ENCODE measurements around the gene SPAST. TPM values are rescaled to one million over a fixed set of nuclear protein-coding genes. Genes with fewer than 3 reads are reported as not detected.

Gene SPAST
- total RNA-seq, 1 experiment from 2014 or later: 16.2 TPM

GRCh38 chr2:32118055-32118454 is 54.7 kb downstream of the SPAST start:
- ChIA-PET POLR2A (no interaction called here), CTCF (no interaction called here), RAD21 (ENCODE audit: low non-redundant PET in 1 of 2, low total read pairs in 2 of 2, uncharacterized antibody in 2 of 2, unreplicated experiment in 2 of 2) (no interaction called here)
- no peak overlapping the region for H3K27ac ChIP-seq (ENCODE audit: low read depth, low read length)
- H2AFZ ChIP-seq (ENCODE audit: low read depth, low read length, poor library complexity, severe bottlenecking): no peak overlapping the region
- TF ChIP-seq ZBTB33 (IDR thresholded peaks at IDR 0.05; ENCODE audit: extremely low read depth, insufficient replicate concordance, low read length) (no peak), CBX3 (IDR thresholded peaks at IDR 0.05; ENCODE audit: low read depth) (no peak), ZFX (IDR thresholded peaks at IDR 0.05) (no peak), YY1 (IDR thresholded peaks at IDR 0.05; ENCODE audit: extremely low read depth, insufficient replicate concordance, low read depth, low read length) (no peak), POLR2A (IDR thresholded peaks at IDR 0.05; ENCODE audit: borderline replicate concordance, extremely low read depth, insufficient read depth, insufficient read length) (no peak)
- intact Hi-C loops (cut with micrococcal nuclease): no loop called here
- H3K9me2 ChIP-seq (ENCODE audit: insufficient read depth): no peaks in the 10 kb centered on the region
- H3K4me2 ChIP-seq (ENCODE audit: low read length): no peak overlapping the region
- no peaks in the 10 kb centered on the region for H3K36me3 ChIP-seq (ENCODE audit: control insufficient read depth in 1 of 2, insufficient read depth in 2 of 2, low read length in 2 of 2)
- H3K9ac ChIP-seq (ENCODE audit: low read length): no peak overlapping the region
- H3K27me3 ChIP-seq (ENCODE audit: insufficient read depth, low read length): no peaks in the 10 kb centered on the region
- no peaks in the 10 kb centered on the region for H3K9me3 ChIP-seq (ENCODE audit: control insufficient read depth in 1 of 2, insufficient read depth in 1 of 2, low read depth in 1 of 2, low read length in 2 of 2)
- no peaks in the 10 kb centered on the region for H3K79me2 ChIP-seq (ENCODE audit: insufficient read depth, low read length)
- ATAC-seq (no peak), DNase-seq (ENCODE audit: low read depth, low spot score) (no peak)
- H3K4me3 ChIP-seq (replicated peaks in 1 of 2; ENCODE audit: low read depth in 1 of 2, low read length in 2 of 2): no peak overlapping the region
- no peaks in the 10 kb centered on the region for H3K4me1 ChIP-seq (ENCODE audit: control insufficient read depth in 1 of 2, insufficient read depth in 2 of 2, low read length in 2 of 2)
- H4K20me1 ChIP-seq (ENCODE audit: insufficient read depth): no peaks in the 10 kb centered on the region
- BruUV-seq (replicated peaks): no TSS peak

DNA sequence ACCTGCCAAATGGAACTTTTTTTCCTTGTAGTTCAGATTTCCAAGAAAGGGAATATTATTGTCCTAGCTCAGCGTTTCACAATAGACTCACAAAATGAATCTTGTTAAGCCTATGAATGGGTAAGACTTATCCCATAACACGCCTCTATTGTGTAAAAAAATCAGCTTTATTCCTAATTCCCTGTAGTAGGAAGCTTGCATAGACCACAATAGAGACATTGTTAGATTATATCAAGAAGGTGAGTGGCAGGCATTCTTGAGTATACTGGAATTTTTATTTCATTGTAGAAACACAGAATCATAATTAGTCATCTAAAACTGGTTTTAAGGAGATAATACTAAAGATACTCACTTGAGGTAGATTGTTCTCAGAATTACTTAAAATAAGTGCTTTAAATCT is 55.8 kb downstream of the SPAST start:
- no peak overlapping the region for H3K4me3 ChIP-seq (replicated peaks in 1 of 2; ENCODE audit: low read depth in 1 of 2, low read length in 2 of 2)
- no peak overlapping the region for H2AFZ ChIP-seq (ENCODE audit: low read depth, low read length, poor library complexity, severe bottlenecking)
- H3K9me3 ChIP-seq (ENCODE audit: control insufficient read depth in 1 of 2, insufficient read depth in 1 of 2, low read depth in 1 of 2, low read length in 2 of 2): no peaks in the 10 kb centered on the region
- no peaks in the 10 kb centered on the region for H3K36me3 ChIP-seq (ENCODE audit: control insufficient read depth in 1 of 2, insufficient read depth in 2 of 2, low read length in 2 of 2)
- H3K4me1 ChIP-seq (ENCODE audit: control insufficient read depth in 1 of 2, insufficient read depth in 2 of 2, low read length in 2 of 2): no peaks in the 10 kb centered on the region
- H3K27ac ChIP-seq (ENCODE audit: low read depth, low read length): no peak overlapping the region
- ChIA-PET CTCF (no interaction called here), RAD21 (ENCODE audit: low non-redundant PET in 1 of 2, low total read pairs in 2 of 2, uncharacterized antibody in 2 of 2, unreplicated experiment in 2 of 2) (interaction anchor here in 1 of 2 experiments (0.7 kb wide), 1 partner anchor 151 kb away, joined by 3 read pairs; no protein-coding TSS in a partner anchor), POLR2A (no interaction called here)
- ATAC-seq: no peak
- H3K79me2 ChIP-seq (ENCODE audit: insufficient read depth, low read length): no peaks in the 10 kb centered on the region
- no peak for DNase-seq (ENCODE audit: low read depth, low spot score)
- no peak overlapping the region for H3K9ac ChIP-seq (ENCODE audit: low read length)
- no peaks in the 10 kb centered on the region for H4K20me1 ChIP-seq (ENCODE audit: insufficient read depth)
- BruUV-seq (replicated peaks): no TSS peak
- H3K9me2 ChIP-seq (ENCODE audit: insufficient read depth): no peaks in the 10 kb centered on the region
- intact Hi-C loops (cut with micrococcal nuclease): no loop called here
- no peak overlapping the region for H3K4me2 ChIP-seq (ENCODE audit: low read length)
- no peaks in the 10 kb centered on the region for H3K27me3 ChIP-seq (ENCODE audit: insufficient read depth, low read length)
- TF ChIP-seq CEBPB (IDR thresholded peaks at IDR 0.05; ENCODE audit: low read depth): no peak
- no peak for TF ChIP-seq ZBTB33 (IDR thresholded peaks at IDR 0.05; ENCODE audit: extremely low read depth, insufficient replicate concordance, low read length)
- no peak for TF ChIP-seq CTCF (IDR thresholded peaks at IDR 0.05 in 2 of 3, conservative IDR thresholded peaks at IDR 0.05 in 1 of 3; ENCODE audit: borderline replicate concordance in 1 of 3, insufficient read depth in 1 of 3, low read depth in 2 of 3, low read length in 2 of 3)
- TF ChIP-seq ZFX (IDR thresholded peaks at IDR 0.05): no peak
- no peak for TF ChIP-seq POLR2A (IDR thresholded peaks at IDR 0.05; ENCODE audit: borderline replicate concordance, extremely low read depth, insufficient read depth, insufficient read length)
- no peak for TF ChIP-seq RAD21 (IDR thresholded peaks at IDR 0.05; ENCODE audit: low read depth)
- no peak for TF ChIP-seq SP1 (IDR thresholded peaks at IDR 0.05; ENCODE audit: low read depth)
- no peak for TF ChIP-seq FOSL1 (IDR thresholded peaks at IDR 0.05; ENCODE audit: low read depth)
- TF ChIP-seq SRF (IDR thresholded peaks at IDR 0.05; ENCODE audit: low read depth): no peak
- TF ChIP-seq EGR1 (IDR thresholded peaks at IDR 0.05; ENCODE audit: low read depth): no peak
- no peak for TF ChIP-seq TCF7L2 (IDR thresholded peaks at IDR 0.05; ENCODE audit: borderline replicate concordance, extremely low read depth, insufficient read depth, insufficient read length)
- no peak for TF ChIP-seq ZNF274 (IDR thresholded peaks at IDR 0.05; ENCODE audit: low read depth, low read length)

Data from HCT116 (cell line).